ENCODE data around the gene HPSE2. TPM values are rescaled to one million over a fixed set of nuclear protein-coding genes. Genes with fewer than 3 reads are reported as not detected.

The HPSE2 gene
- total RNA-seq, 4 donors from 2014 or later, result 32.3 to 70.0 (median 43.6) TPM

GRCh38 chr10:98745645-98746044 lies 490.0 kb downstream of the HPSE2 start:
- Histone ChIP-seq H3K27me3 (no peaks in the 10 kb centered on the region), H3K9me3 (no peaks in the 10 kb centered on the region), H3K4me3 (no peak overlapping the region), H3K27ac (replicated peaks in 1 of 4) (no peak overlapping the region), H3K4me1 (no peaks in the 10 kb centered on the region), H3K36me3 (no peaks in the 10 kb centered on the region)
- WGBS, result 91% methylated on average over 2 of the region's 2 CpGs
- DNase-seq (ENCODE audit: extremely low spot score), result no peak
- no peak for TF ChIP-seq POLR2A (IDR thresholded peaks at IDR 0.05; ENCODE audit: low read depth)
- no peak for TF ChIP-seq EP300 (IDR thresholded peaks at IDR 0.05)
- TF ChIP-seq, protein P1, sequence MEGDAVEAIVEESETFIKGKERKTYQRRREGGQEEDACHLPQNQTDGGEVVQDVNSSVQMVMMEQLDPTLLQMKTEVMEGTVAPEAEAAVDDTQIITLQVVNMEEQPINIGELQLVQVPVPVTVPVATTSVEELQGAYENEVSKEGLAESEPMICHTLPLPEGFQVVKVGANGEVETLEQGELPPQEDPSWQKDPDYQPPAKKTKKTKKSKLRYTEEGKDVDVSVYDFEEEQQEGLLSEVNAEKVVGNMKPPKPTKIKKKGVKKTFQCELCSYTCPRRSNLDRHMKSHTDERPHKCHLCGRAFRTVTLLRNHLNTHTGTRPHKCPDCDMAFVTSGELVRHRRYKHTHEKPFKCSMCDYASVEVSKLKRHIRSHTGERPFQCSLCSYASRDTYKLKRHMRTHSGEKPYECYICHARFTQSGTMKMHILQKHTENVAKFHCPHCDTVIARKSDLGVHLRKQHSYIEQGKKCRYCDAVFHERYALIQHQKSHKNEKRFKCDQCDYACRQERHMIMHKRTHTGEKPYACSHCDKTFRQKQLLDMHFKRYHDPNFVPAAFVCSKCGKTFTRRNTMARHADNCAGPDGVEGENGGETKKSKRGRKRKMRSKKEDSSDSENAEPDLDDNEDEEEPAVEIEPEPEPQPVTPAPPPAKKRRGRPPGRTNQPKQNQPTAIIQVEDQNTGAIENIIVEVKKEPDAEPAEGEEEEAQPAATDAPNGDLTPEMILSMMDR (IDR thresholded peaks at IDR 0.05), result no peak
- no peak for TF ChIP-seq POLR2AphosphoS5 (IDR thresholded peaks at IDR 0.05)
- intact Hi-C loops (cut with DNase I), result loop anchor here (5.0 kb wide), 2 partner anchors 278 to 502 kb away; no protein-coding TSS in a partner anchor

DNA sequence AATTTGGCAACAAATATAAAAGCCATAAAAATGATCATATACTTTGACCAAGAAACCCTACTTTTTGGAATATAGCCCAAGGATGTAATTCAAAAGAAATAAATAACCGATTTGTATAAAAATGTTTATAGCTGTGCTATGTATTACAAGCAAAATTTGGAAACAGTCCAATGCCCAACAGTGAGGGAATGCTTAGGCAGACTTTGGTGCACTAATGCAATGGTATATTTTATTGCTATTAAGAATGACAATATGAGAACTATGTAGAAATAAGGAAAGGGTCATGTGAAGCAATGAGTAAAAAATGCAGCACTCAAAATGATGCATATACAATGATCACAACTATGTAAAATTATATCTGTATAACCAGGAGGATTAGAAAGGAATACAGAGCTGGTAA lies 515.1 kb downstream of the HPSE2 start:
- TF ChIP-seq POLR2A (IDR thresholded peaks at IDR 0.05; ENCODE audit: low read depth), result no peak
- no peak for TF ChIP-seq POLR2AphosphoS5 (IDR thresholded peaks at IDR 0.05)
- TF ChIP-seq, protein P1 (IDR thresholded peaks at IDR 0.05), result no peak
- no peak for TF ChIP-seq EP300 (IDR thresholded peaks at IDR 0.05)
- intact Hi-C loops (cut with DNase I), result no loop called here
- no peak overlapping the region for H3K4me3 ChIP-seq
- no peaks in the 10 kb centered on the region for H3K4me1 ChIP-seq
- no peaks in the 10 kb centered on the region for H3K36me3 ChIP-seq
- 62% methylated on average over 1 of the region's 1 CpG for WGBS
- no peak for DNase-seq (ENCODE audit: extremely low spot score)
- no peak overlapping the region for H3K27ac ChIP-seq (replicated peaks in 1 of 4)
- no peaks in the 10 kb centered on the region for H3K27me3 ChIP-seq
- H3K9me3 ChIP-seq, result no peaks in the 10 kb centered on the region

GRCh38 chr10:98713586-98713985 lies 522.1 kb downstream of the HPSE2 start:
- Histone ChIP-seq H3K27ac (replicated peaks in 1 of 4) (no peak overlapping the region), H3K9me3 (no peaks in the 10 kb centered on the region), H3K4me1 (no peaks in the 10 kb centered on the region), H3K4me3 (no peak overlapping the region), H3K27me3 (no peaks in the 10 kb centered on the region), H3K36me3 (no peaks in the 10 kb centered on the region)
- TF ChIP-seq POLR2A (IDR thresholded peaks at IDR 0.05; ENCODE audit: low read depth), result no peak
- TF ChIP-seq POLR2AphosphoS5 (IDR thresholded peaks at IDR 0.05), result no peak
- TF ChIP-seq EP300 (IDR thresholded peaks at IDR 0.05), result no peak
- TF ChIP-seq, protein P1 (IDR thresholded peaks at IDR 0.05), result no peak
- WGBS, result 73% methylated on average over 1 of the region's 1 CpG
- DNase-seq (ENCODE audit: extremely low spot score), result no peak
- intact Hi-C loops (cut with DNase I), result no loop called here

- TF ChIP-seq, protein P1 (IDR thresholded peaks at IDR 0.05), result no peak
- no peak for TF ChIP-seq EP300 (IDR thresholded peaks at IDR 0.05)
- TF ChIP-seq POLR2A (IDR thresholded peaks at IDR 0.05; ENCODE audit: low read depth), result no peak
- no peak for TF ChIP-seq POLR2AphosphoS5 (IDR thresholded peaks at IDR 0.05)
- no peaks in the 10 kb centered on the region for H3K36me3 ChIP-seq
- H3K4me1 ChIP-seq, result peaks cover 6 to 19% (median 11%) of the 10 kb centered on the region in 4 donors
- intact Hi-C loops (cut with DNase I), result no loop called here
- WGBS, result 36% methylated on average over 2 of the region's 5 CpGs
- no peak overlapping the region for H3K27ac ChIP-seq (replicated peaks in 1 of 4)
- H3K9me3 ChIP-seq, result no peaks in the 10 kb centered on the region
- DNase-seq (ENCODE audit: extremely low spot score), result no peak
- H3K27me3 ChIP-seq, result no peaks in the 10 kb centered on the region
- H3K4me3 ChIP-seq, result no peak overlapping the region
Measured at GRCh38 chr10:98696516-98696915, 539.1 kb downstream of the HPSE2 start.

- Histone ChIP-seq H3K27ac (replicated peaks in 1 of 4) (no peak overlapping the region), H3K27me3 (no peaks in the 10 kb centered on the region), H3K9me3 (no peaks in the 10 kb centered on the region), H3K36me3 (no peaks in the 10 kb centered on the region), H3K4me1 (peaks cover 6 to 19% (median 11%) of the 10 kb centered on the region in 4 donors), H3K4me3 (no peak overlapping the region)
- no peak for TF ChIP-seq POLR2AphosphoS5 (IDR thresholded peaks at IDR 0.05)
- TF ChIP-seq POLR2A (IDR thresholded peaks at IDR 0.05; ENCODE audit: low read depth), result no peak
- TF ChIP-seq, protein P1 (IDR thresholded peaks at IDR 0.05), result no peak
- no peak for TF ChIP-seq EP300 (IDR thresholded peaks at IDR 0.05)
- intact Hi-C loops (cut with DNase I), result no loop called here
- no peak for DNase-seq (ENCODE audit: extremely low spot score)
Measured at GRCh38 chr10:98694883-98695282, 540.8 kb downstream of the HPSE2 start.

Data from esophagus muscularis mucosa (tissue), 4 donors.